GM18502 (cell line): ENCODE measurements around the gene RAD51B.

Source experiments
- ATAC-seq: cut with Tn5 transposase; IDR thresholded peaks from one replicate; pipeline ENCODE4 v1.9.1; 2021; ENCODE audit warnings: mild to moderate bottlenecking; ENCODE audit not compliant: unreplicated experiment, poor library complexity

Gene RAD51B

GRCh38 chr14:68458840-68459469 is 639.4 kb downstream of the RAD51B start:
- no peak for ATAC-seq

- ATAC-seq, result no peak
These were observed 640.0 kb downstream of the RAD51B start for GRCh38 chr14:68459480-68460136.

- ATAC-seq, result no peak
These were observed 641.0 kb downstream of the RAD51B start for GRCh38 chr14:68460541-68460940.

GRCh38 chr14:68461086-68461485 is 641.5 kb downstream of the RAD51B start:
- no peak for ATAC-seq

- no peak for ATAC-seq
These were observed 643.1 kb downstream of the RAD51B start for GRCh38 chr14:68462683-68463082.

- ATAC-seq, result no peak
These were observed 643.7 kb downstream of the RAD51B start for GRCh38 chr14:68463299-68463698.

GRCh38 chr14:68463705-68464374 is 644.3 kb downstream of the RAD51B start:
- no peak for ATAC-seq

- no peak for ATAC-seq
These were observed 645.1 kb downstream of the RAD51B start for GRCh38 chr14:68464711-68465110.

GRCh38 chr14:68466491-68466977 is 647.0 kb downstream of the RAD51B start:
- ATAC-seq, result no peak

- ATAC-seq, result no peak
These were observed 647.8 kb downstream of the RAD51B start for GRCh38 chr14:68467425-68467824.

GRCh38 chr14:68468437-68469207 is 649.0 kb downstream of the RAD51B start:
- ATAC-seq, result no peak

GRCh38 chr14:68469208-68469713 is 649.7 kb downstream of the RAD51B start:
- no peak for ATAC-seq

GRCh38 chr14:68470361-68470760 is 650.8 kb downstream of the RAD51B start:
- no peak for ATAC-seq

- no peak for ATAC-seq
These were observed 651.7 kb downstream of the RAD51B start for GRCh38 chr14:68471029-68471963.

- no peak for ATAC-seq
These were observed 652.5 kb downstream of the RAD51B start for GRCh38 chr14:68471964-68472508.

GRCh38 chr14:68473069-68473468 is 653.5 kb downstream of the RAD51B start:
- no peak for ATAC-seq

- ATAC-seq, result no peak
These were observed 654.2 kb downstream of the RAD51B start for GRCh38 chr14:68473794-68474193.

GRCh38 chr14:68474741-68475140 is 655.2 kb downstream of the RAD51B start:
- ATAC-seq, result no peak

- no peak for ATAC-seq
These were observed 656.2 kb downstream of the RAD51B start for GRCh38 chr14:68475802-68476201.
